Thyroid gland (tissue), 4 donors: ENCODE measurements around the gene PLEKHG7. TPM values are rescaled to one million over a fixed set of nuclear protein-coding genes. Genes with fewer than 3 reads are reported as not detected.
A peak's percentile ranks its signal among the peaks of the same experiment; 100 is the strongest.

Source experiments
- DNase-seq, 2 donors: peaks; one replicate each; pipeline ENCODE4 v3.0.0-alpha.2; 2019
- H3K27ac ChIP-seq, 3 donors: fragments of 200-600 bp; sonication (generic); 1 replicate in 2 of 3; 2 replicates in 1 of 3; pipeline ENCODE4 v1.5.1; 2016 to 2019; ENCODE audit warnings: mild to moderate bottlenecking in 1 of 3, moderate library complexity in 1 of 3
- H3K27me3 ChIP-seq: fragments of 200-600 bp; sonication (generic); one replicate; pipeline ENCODE4 v1.5.1; 2019
- H3K36me3 ChIP-seq, 2 donors: fragments of 200-600 bp; sonication (generic); one replicate each; pipeline ENCODE4 v1.5.1; 2016 to 2019
- H3K4me1 ChIP-seq, 2 donors: fragments of 200-600 bp; sonication (generic); one replicate each; pipeline ENCODE4 v1.5.1; 2017 to 2019
- H3K4me3 ChIP-seq, 3 donors: fragments of 200-600 bp; sonication (generic); replicated peaks in 1 of 3; 1 replicate in 2 of 3; 2 replicates in 1 of 3; pipeline ENCODE4 v1.5.1; 2016; ENCODE audit warnings: mild to moderate bottlenecking in 1 of 3
- H3K9me3 ChIP-seq: fragments of 200-600 bp; sonication (generic); one replicate; pipeline ENCODE4 v1.5.1; 2017
- CTCF ChIP-seq, 6 experiments: fragments of 200-600 bp in 3 of 6; fragments of 450-650 bp in 3 of 6; sonication (generic) in 3 of 6; IDR thresholded peaks; one replicate each; pipeline ENCODE4 v1.5.1; 2016 to 2019; ENCODE audit warnings: antibody characterized with exemption in 6 of 6, mild to moderate bottlenecking in 2 of 6, inconsistent platforms in 1 of 6, moderate library complexity in 1 of 6
- POLR2A ChIP-seq, 2 donors: fragments of 450-650 bp; IDR thresholded peaks; one replicate each; pipeline ENCODE4 v1.6.1; 2017; ENCODE audit warnings: antibody characterized with exemption in 2 of 2, mild to moderate bottlenecking in 2 of 2, moderate library complexity in 1 of 2
- WGBS, 2 donors: methylation state at CpG; one replicate each; pipeline ENCODE4 v1.1.5; 2017; 5-methylcytosine and 5-hydroxymethylcytosine counted together
- intact Hi-C: fragments of 100-400 bp; cut with DNase I; formaldehyde crosslinking; loops from one replicate; pipeline ENCODE4 v1.15.1; 2023
- total RNA-seq, 4 donors: library from RNA; depleted of rRNA; stranded (reverse); fragments of >200 nt; gene quantifications; one replicate each; pipeline ENCODE4 v1.2.3, GENCODE V29; 2016

PLEKHG7 gene
- total RNA-seq, 4 donors from 2014 or later: not detected

- H3K4me1 ChIP-seq: no peaks in the 10 kb centered on the region
- H3K27me3 ChIP-seq: no peaks in the 10 kb centered on the region
- no peaks in the 10 kb centered on the region for H3K9me3 ChIP-seq
- WGBS, 2 donors: 63 to 67% methylated on average over 1 of the region's 1 CpG
- H3K4me3 ChIP-seq: no peak overlapping the region
- intact Hi-C loops: no loop called here
- H3K36me3 ChIP-seq: no peaks in the 10 kb centered on the region
- H3K27ac ChIP-seq: no peak overlapping the region
- no peak for DNase-seq
- TF ChIP-seq CTCF (IDR thresholded peaks at IDR 0.05): no peak
- no peak for TF ChIP-seq POLR2A (IDR thresholded peaks at IDR 0.05)
Observed at GRCh38 chr12:92707926-92708325, 5.1 kb downstream of the PLEKHG7 start.

- no peaks in the 10 kb centered on the region for H3K36me3 ChIP-seq
- no peaks in the 10 kb centered on the region for H3K4me1 ChIP-seq
- no peaks in the 10 kb centered on the region for H3K27me3 ChIP-seq
- intact Hi-C loops: no loop called here
- no peak for DNase-seq
- 44 to 97% methylated on average over 1 of the region's 1 CpG for WGBS, 2 donors
- no peak overlapping the region for H3K27ac ChIP-seq
- TF ChIP-seq POLR2A (IDR thresholded peaks at IDR 0.05): no peak
- no peak for TF ChIP-seq CTCF (IDR thresholded peaks at IDR 0.05)
- H3K4me3 ChIP-seq: no peak overlapping the region
- no peaks in the 10 kb centered on the region for H3K9me3 ChIP-seq
Observed at GRCh38 chr12:92715625-92716024, 12.8 kb downstream of the PLEKHG7 start.

GRCh38 chr12:92717202-92717601, 14.4 kb downstream of the PLEKHG7 start:
- no peak for DNase-seq
- Histone ChIP-seq H3K27me3 (no peaks in the 10 kb centered on the region), H3K9me3 (no peaks in the 10 kb centered on the region), H3K4me3 (no peak overlapping the region), H3K36me3 (no peaks in the 10 kb centered on the region), H3K27ac (no peak overlapping the region), H3K4me1 (no peaks in the 10 kb centered on the region)
- TF ChIP-seq POLR2A (IDR thresholded peaks at IDR 0.05) (no peak), CTCF (IDR thresholded peaks at IDR 0.05) (peak in 2 of 6 experiments; percentile 14 to 25)
- intact Hi-C loops: no loop called here
- WGBS, 2 donors: 47 to 52% methylated on average over 2 of the region's 2 CpGs

- Histone ChIP-seq H3K27ac (no peak overlapping the region), H3K9me3 (no peaks in the 10 kb centered on the region), H3K4me1 (no peaks in the 10 kb centered on the region), H3K36me3 (no peaks in the 10 kb centered on the region), H3K27me3 (no peaks in the 10 kb centered on the region), H3K4me3 (no peak overlapping the region)
- TF ChIP-seq CTCF (IDR thresholded peaks at IDR 0.05) (no peak), POLR2A (IDR thresholded peaks at IDR 0.05) (no peak)
- intact Hi-C loops: no loop called here
- WGBS, 2 donors: 69 to 73% methylated on average over 2 of the region's 2 CpGs
- no peak for DNase-seq
Observed at GRCh38 chr12:92718483-92718990, 15.7 kb downstream of the PLEKHG7 start.

- Histone ChIP-seq H3K27me3 (no peaks in the 10 kb centered on the region), H3K4me1 (no peaks in the 10 kb centered on the region), H3K9me3 (no peaks in the 10 kb centered on the region), H3K27ac (no peak overlapping the region), H3K4me3 (no peak overlapping the region), H3K36me3 (no peaks in the 10 kb centered on the region)
- intact Hi-C loops: no loop called here
- DNase-seq: no peak
- TF ChIP-seq CTCF (IDR thresholded peaks at IDR 0.05) (no peak), POLR2A (IDR thresholded peaks at IDR 0.05) (no peak)
- 70 to 76% methylated on average over 6 of the region's 6 CpGs for WGBS, 2 donors
Observed at GRCh38 chr12:92719674-92720073, 16.9 kb downstream of the PLEKHG7 start.
